OCI-LY1 (cell line): ENCODE data around the gene ELAC2.

Source experiments
- CTCF ChIP-seq: fragments of 200-600 bp; sonication (generic), shearing (Covaris generic); IDR thresholded peaks from 2 replicates; pipeline ENCODE4 v1.5.1; 2017; ENCODE audit warnings: mild to moderate bottlenecking, antibody characterized with exemption, low read length, moderate library complexity, mixed read lengths
- EZH2 ChIP-seq: fragments of 200-600 bp; sonication (generic), shearing (Covaris generic); IDR thresholded peaks from 2 replicates; pipeline ENCODE4 v1.8.0; 2017; ENCODE audit warnings: borderline replicate concordance, mixed run types, mild to moderate bottlenecking, antibody characterized with exemption, low read length, moderate library complexity, mixed read lengths

- no peak for TF ChIP-seq CTCF
- TF ChIP-seq EZH2: no peak
These were observed 28.5 kb upstream of the ELAC2 start for GRCh38 chr17:13046361-13046760.
